WTC11 (cell line): ENCODE data around the gene PEX7. TPM values are rescaled to one million over a fixed set of nuclear protein-coding genes. Genes with fewer than 3 reads are reported as not detected.
A peak's percentile ranks its signal among the peaks of the same experiment; 100 is the strongest.

Experiments used
- ATAC-seq: fragments of 200-7000 bp; cut with Tn5 transposase; 2 replicates; pipeline ENCODE4 v1.10.0; 2021; ENCODE audit warnings: mild to moderate bottlenecking, moderate library complexity
- CTCF ChIA-PET: fragments of 300-600 bp; sonication (Branson Sonifier 250); formaldehyde crosslinking; loops from one replicate; lab custom pipeline; 2021; ENCODE audit warnings: antibody characterized with exemption; lab: Charles Lee
- POLR2A ChIA-PET: fragments of 350-600 bp; sonication (Branson Sonifier 250); formaldehyde crosslinking; loops from one replicate; lab custom pipeline; 2021; ENCODE audit warnings: antibody characterized with exemption; lab: Charles Lee
- DNase-seq: peaks from one replicate; pipeline ENCODE4 v3.0.0; 2021; ENCODE audit warnings: low spot score
- H3K27ac Mint-ChIP-seq: 2 replicates; pipeline ENCODE4 v1.8.0; 2021; ENCODE audit warnings: mixed read lengths
- H3K27me3 Mint-ChIP-seq: 2 replicates; pipeline ENCODE4 v1.8.0; 2021; ENCODE audit warnings: low read depth, mild to moderate bottlenecking, moderate library complexity, mixed read lengths
- H3K36me3 Mint-ChIP-seq: 2 replicates; pipeline ENCODE4 v1.8.0; 2021; ENCODE audit warnings: mixed read lengths
- H3K4me1 Mint-ChIP-seq: 2 replicates; pipeline ENCODE4 v1.8.0; 2022; ENCODE audit warnings: mixed read lengths
- H3K4me3 Mint-ChIP-seq: 2 replicates; pipeline ENCODE4 v1.8.0; 2021; ENCODE audit warnings: mild to moderate bottlenecking, moderate library complexity, mixed read lengths
- H3K9me3 Mint-ChIP-seq: 2 replicates; pipeline ENCODE4 v1.8.0; 2021; ENCODE audit warnings: mixed read lengths
- FOXP1 ChIP-seq: sonication (generic); formaldehyde crosslinking; IDR thresholded peaks from 2 replicates; pipeline ENCODE4 v1.8.0; 2022; ENCODE audit warnings: missing genetic modification reagents, mild to moderate bottlenecking, moderate library complexity, borderline replicate concordance
- MXD4 ChIP-seq: fragments of 250-450 bp; sonication (Bioruptor Pico); IDR thresholded peaks from 2 replicates; pipeline ENCODE4 v1.8.0; 2021; ENCODE audit warnings: mild to moderate bottlenecking, moderate library complexity, borderline replicate concordance
- NR2C2 ChIP-seq: sonication (generic); formaldehyde crosslinking; IDR thresholded peaks from 2 replicates; pipeline ENCODE4 v1.8.0; 2022; ENCODE audit warnings: mild to moderate bottlenecking, missing genetic modification reagents
- SMAD3 ChIP-seq: sonication (generic); formaldehyde crosslinking; IDR thresholded peaks from 2 replicates; pipeline ENCODE4 v1.8.0; 2022; ENCODE audit warnings: missing genetic modification reagents, mild to moderate bottlenecking, borderline replicate concordance
- total RNA-seq: library from RNA; stranded (reverse); gene quantifications from 3 replicates; pipeline ENCODE4 v1.2.3, GENCODE V29; 2021
- TF ChIP-seq, protein P1 (sequence below): sonication (generic); formaldehyde crosslinking; IDR thresholded peaks from 2 replicates; pipeline ENCODE4 v1.8.1; 2023; ENCODE audit warnings: mild to moderate bottlenecking, moderate library complexity, missing genetic modification reagents
- TF ChIP-seq, protein P2 (sequence below): sonication (generic); formaldehyde crosslinking; IDR thresholded peaks from 2 replicates; pipeline ENCODE4 v1.8.1; 2022; ENCODE audit warnings: low read depth, missing genetic modification reagents, borderline replicate concordance
- TF ChIP-seq, protein P3 (sequence below): fragments of 250-450 bp; sonication (Bioruptor Pico); IDR thresholded peaks from 2 replicates; pipeline ENCODE4 v1.9.0; 2021; ENCODE audit warnings: mild to moderate bottlenecking
- TF ChIP-seq, protein P4 (sequence below): sonication (generic); formaldehyde crosslinking; IDR thresholded peaks from 2 replicates; pipeline ENCODE4 v1.8.0; 2022; ENCODE audit warnings: missing genetic modification reagents
- TF ChIP-seq, protein P5 (sequence below): fragments of 250-450 bp; sonication (Bioruptor Pico); IDR thresholded peaks from 2 replicates; pipeline ENCODE4 v2.1.2; 2022; ENCODE audit warnings: mild to moderate bottlenecking, moderate library complexity
- TF ChIP-seq, protein P6 (sequence below): sonication (generic); formaldehyde crosslinking; IDR thresholded peaks from 2 replicates; pipeline ENCODE4 v1.8.1; 2023; ENCODE audit warnings: mild to moderate bottlenecking, missing genetic modification reagents, borderline replicate concordance
- TF ChIP-seq, protein P7 (sequence below): sonication (generic); formaldehyde crosslinking; IDR thresholded peaks from 2 replicates; pipeline ENCODE4 v1.8.1; 2022; ENCODE audit warnings: mild to moderate bottlenecking, moderate library complexity, missing genetic modification reagents

The PEX7 gene
- total RNA-seq, 1 experiment from 2014 or later: 9.8 TPM

DNA sequence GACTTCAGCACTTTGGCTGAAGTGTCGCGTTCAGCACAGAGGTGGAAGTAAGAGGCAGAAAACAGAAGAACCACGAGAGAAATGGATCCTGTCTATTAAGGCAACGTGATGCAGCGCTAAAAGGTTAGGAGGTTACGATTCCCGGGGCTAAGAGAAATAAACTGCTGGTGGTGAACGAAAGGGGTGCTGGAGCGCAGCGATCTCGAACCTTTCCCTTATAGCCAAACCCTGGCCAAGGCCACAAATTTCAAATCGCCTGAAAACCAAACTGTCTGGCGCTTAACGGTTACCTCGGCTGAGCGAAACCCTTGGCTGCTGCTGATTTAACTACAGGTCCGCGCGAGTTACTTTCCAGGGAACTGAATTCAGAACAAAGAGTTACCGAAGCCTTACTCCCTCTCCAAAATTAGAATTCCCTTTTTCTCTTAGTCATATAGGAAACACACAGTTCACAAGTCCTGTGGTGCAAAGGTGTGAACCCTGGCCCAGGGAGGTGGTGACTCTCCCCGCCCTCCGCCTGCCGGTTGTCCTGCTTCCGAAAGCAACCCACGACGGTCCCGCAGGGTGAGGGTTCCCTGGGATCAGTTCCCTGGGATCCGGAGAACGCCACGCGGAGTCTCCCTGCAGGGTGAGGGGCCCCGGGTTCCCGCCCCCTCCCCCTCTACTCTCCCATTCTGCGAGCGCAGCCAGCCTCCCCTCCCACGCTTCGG is 98.4 kb downstream of the PEX7 start:
- peak; percentile 5 for ATAC-seq
- peaks cover 69% of the 10 kb centered on the region for H3K27me3 Mint-ChIP-seq
- POLR2A ChIA-PET: interaction anchor here (1.6 kb wide), 1 partner anchor 37 kb away, joined by 4 read pairs; no protein-coding TSS in a partner anchor

DNA sequence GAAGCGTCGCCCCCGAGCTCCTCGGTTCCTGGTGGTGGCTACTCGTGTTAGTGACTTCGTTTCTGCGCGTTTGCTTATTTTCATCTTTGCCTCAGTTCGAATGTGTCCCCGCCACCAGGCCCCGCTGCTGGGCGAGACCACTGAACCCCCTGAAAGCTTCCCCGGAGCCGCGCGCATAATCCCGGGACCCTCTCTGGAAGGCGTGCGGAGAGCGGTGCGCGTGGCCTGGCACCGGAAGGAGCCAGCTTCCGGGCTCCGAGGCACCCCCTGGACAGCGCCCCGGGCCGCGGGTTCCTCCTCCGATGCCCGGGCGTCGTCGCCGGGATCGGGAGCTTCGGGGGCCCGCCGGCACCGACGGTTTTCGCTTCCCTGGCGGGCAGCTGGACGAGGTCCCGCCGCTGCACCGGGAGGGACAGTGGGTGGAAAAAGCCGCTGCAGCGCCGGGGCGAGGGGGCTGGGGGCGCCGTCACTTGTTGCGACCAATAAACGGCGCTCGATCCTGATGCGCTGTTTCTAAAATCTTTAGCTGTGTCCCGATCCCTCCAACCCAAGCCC is 99.1 kb downstream of the PEX7 start:
- peak; percentile 53 for DNase-seq
- Mint-ChIP-seq H3K4me3 (peak overlapping the region; percentile 70), H3K27me3 (peaks cover 73% of the 10 kb centered on the region), H3K4me1 (peaks cover 19% of the 10 kb centered on the region), H3K27ac (no peak overlapping the region), H3K9me3 (no peaks in the 10 kb centered on the region), H3K36me3 (no peaks in the 10 kb centered on the region)
- peak; percentile 13 for ATAC-seq
- POLR2A ChIA-PET: interaction anchor here (1.4 kb wide), 1 partner anchor 123 kb away, joined by 4 read pairs; the partner anchor contains the start of gene IL20RA
- CTCF ChIA-PET: interaction anchor here (0.6 to 2.7 kb wide), 10 partner anchors 18 to 1437 kb away, joined by 3 to 16 read pairs (median 5); partner anchors contain the start of genes MAP3K5 and MAP7
- TF ChIP-seq, protein P1, sequence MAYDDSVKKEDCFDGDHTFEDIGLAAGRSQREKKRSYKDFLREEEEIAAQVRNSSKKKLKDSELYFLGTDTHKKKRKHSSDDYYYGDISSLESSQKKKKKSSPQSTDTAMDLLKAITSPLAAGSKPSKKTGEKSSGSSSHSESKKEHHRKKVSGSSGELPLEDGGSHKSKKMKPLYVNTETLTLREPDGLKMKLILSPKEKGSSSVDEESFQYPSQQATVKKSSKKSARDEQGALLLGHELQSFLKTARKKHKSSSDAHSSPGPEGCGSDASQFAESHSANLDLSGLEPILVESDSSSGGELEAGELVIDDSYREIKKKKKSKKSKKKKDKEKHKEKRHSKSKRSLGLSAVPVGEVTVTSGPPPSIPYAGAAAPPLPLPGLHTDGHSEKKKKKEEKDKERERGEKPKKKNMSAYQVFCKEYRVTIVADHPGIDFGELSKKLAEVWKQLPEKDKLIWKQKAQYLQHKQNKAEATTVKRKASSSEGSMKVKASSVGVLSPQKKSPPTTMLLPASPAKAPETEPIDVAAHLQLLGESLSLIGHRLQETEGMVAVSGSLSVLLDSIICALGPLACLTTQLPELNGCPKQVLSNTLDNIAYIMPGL: peak; percentile 64; the same call in 1 of the 2 replicates
- TF ChIP-seq, protein P2, sequence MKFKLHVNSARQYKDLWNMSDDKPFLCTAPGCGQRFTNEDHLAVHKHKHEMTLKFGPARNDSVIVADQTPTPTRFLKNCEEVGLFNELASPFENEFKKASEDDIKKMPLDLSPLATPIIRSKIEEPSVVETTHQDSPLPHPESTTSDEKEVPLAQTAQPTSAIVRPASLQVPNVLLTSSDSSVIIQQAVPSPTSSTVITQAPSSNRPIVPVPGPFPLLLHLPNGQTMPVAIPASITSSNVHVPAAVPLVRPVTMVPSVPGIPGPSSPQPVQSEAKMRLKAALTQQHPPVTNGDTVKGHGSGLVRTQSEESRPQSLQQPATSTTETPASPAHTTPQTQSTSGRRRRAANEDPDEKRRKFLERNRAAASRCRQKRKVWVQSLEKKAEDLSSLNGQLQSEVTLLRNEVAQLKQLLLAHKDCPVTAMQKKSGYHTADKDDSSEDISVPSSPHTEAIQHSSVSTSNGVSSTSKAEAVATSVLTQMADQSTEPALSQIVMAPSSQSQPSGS (CRISPR knock-in tag): 0 out of 2 replicates have a peak, but pooled peaks have one; percentile 15
- TF ChIP-seq, protein P3, sequence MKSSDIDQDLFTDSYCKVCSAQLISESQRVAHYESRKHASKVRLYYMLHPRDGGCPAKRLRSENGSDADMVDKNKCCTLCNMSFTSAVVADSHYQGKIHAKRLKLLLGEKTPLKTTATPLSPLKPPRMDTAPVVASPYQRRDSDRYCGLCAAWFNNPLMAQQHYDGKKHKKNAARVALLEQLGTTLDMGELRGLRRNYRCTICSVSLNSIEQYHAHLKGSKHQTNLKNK (CRISPR knock-in tag): no peak
- TF ChIP-seq MXD4 (CRISPR knock-in tag): no peak

More for the DNA sequence above, 98.4 kb downstream of the PEX7 start:
- H3K27ac Mint-ChIP-seq: no peak overlapping the region
- H3K4me1 Mint-ChIP-seq: peaks cover 19% of the 10 kb centered on the region
- peak overlapping the region; percentile 70 for H3K4me3 Mint-ChIP-seq
- peak; percentile 17 for DNase-seq
- CTCF ChIA-PET: interaction anchor here (1.1 to 2.7 kb wide), 8 partner anchors 37 to 371 kb away, joined by 3 to 16 read pairs (median 5); partner anchors contain the start of genes MAP3K5 and MAP7
- H3K36me3 Mint-ChIP-seq: no peaks in the 10 kb centered on the region
- H3K9me3 Mint-ChIP-seq: no peaks in the 10 kb centered on the region
- TF ChIP-seq, protein P4, sequence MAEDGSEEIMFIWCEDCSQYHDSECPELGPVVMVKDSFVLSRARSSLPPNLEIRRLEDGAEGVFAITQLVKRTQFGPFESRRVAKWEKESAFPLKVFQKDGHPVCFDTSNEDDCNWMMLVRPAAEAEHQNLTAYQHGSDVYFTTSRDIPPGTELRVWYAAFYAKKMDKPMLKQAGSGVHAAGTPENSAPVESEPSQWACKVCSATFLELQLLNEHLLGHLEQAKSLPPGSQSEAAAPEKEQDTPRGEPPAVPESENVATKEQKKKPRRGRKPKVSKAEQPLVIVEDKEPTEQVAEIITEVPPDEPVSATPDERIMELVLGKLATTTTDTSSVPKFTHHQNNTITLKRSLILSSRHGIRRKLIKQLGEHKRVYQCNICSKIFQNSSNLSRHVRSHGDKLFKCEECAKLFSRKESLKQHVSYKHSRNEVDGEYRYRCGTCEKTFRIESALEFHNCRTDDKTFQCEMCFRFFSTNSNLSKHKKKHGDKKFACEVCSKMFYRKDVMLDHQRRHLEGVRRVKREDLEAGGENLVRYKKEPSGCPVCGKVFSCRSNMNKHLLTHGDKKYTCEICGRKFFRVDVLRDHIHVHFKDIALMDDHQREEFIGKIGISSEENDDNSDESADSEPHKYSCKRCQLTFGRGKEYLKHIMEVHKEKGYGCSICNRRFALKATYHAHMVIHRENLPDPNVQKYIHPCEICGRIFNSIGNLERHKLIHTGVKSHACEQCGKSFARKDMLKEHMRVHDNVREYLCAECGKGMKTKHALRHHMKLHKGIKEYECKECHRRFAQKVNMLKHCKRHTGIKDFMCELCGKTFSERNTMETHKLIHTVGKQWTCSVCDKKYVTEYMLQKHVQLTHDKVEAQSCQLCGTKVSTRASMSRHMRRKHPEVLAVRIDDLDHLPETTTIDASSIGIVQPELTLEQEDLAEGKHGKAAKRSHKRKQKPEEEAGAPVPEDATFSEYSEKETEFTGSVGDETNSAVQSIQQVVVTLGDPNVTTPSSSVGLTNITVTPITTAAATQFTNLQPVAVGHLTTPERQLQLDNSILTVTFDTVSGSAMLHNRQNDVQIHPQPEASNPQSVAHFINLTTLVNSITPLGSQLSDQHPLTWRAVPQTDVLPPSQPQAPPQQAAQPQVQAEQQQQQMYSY (CRISPR knock-in tag): no peak
- TF ChIP-seq, protein P5, sequence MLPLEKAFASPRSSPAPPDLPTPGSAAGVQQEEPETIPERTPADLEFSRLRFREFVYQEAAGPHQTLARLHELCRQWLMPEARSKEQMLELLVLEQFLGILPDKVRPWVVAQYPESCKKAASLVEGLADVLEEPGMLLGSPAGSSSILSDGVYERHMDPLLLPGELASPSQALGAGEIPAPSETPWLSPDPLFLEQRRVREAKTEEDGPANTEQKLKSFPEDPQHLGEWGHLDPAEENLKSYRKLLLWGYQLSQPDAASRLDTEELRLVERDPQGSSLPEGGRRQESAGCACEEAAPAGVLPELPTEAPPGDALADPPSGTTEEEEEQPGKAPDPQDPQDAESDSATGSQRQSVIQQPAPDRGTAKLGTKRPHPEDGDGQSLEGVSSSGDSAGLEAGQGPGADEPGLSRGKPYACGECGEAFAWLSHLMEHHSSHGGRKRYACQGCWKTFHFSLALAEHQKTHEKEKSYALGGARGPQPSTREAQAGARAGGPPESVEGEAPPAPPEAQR (CRISPR knock-in tag): no peak
- TF ChIP-seq, protein P6, sequence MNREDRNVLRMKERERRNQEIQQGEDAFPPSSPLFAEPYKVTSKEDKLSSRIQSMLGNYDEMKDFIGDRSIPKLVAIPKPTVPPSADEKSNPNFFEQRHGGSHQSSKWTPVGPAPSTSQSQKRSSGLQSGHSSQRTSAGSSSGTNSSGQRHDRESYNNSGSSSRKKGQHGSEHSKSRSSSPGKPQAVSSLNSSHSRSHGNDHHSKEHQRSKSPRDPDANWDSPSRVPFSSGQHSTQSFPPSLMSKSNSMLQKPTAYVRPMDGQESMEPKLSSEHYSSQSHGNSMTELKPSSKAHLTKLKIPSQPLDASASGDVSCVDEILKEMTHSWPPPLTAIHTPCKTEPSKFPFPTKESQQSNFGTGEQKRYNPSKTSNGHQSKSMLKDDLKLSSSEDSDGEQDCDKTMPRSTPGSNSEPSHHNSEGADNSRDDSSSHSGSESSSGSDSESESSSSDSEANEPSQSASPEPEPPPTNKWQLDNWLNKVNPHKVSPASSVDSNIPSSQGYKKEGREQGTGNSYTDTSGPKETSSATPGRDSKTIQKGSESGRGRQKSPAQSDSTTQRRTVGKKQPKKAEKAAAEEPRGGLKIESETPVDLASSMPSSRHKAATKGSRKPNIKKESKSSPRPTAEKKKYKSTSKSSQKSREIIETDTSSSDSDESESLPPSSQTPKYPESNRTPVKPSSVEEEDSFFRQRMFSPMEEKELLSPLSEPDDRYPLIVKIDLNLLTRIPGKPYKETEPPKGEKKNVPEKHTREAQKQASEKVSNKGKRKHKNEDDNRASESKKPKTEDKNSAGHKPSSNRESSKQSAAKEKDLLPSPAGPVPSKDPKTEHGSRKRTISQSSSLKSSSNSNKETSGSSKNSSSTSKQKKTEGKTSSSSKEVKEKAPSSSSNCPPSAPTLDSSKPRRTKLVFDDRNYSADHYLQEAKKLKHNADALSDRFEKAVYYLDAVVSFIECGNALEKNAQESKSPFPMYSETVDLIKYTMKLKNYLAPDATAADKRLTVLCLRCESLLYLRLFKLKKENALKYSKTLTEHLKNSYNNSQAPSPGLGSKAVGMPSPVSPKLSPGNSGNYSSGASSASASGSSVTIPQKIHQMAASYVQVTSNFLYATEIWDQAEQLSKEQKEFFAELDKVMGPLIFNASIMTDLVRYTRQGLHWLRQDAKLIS: 0 out of 2 replicates have a peak, but pooled peaks have one; percentile 12
- TF ChIP-seq NR2C2 (CRISPR knock-in tag) (no peak), FOXP1 (CRISPR knock-in tag) (no peak), SMAD3 (CRISPR knock-in tag) (no peak)
- TF ChIP-seq, protein P7, sequence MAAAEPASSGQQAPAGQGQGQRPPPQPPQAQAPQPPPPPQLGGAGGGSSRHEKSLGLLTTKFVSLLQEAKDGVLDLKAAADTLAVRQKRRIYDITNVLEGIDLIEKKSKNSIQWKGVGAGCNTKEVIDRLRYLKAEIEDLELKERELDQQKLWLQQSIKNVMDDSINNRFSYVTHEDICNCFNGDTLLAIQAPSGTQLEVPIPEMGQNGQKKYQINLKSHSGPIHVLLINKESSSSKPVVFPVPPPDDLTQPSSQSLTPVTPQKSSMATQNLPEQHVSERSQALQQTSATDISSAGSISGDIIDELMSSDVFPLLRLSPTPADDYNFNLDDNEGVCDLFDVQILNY (CRISPR knock-in tag): no peak
